MM.1S (cell line): ENCODE results near the gene SYT17.

Experiments
- CTCF ChIP-seq: fragments of 300-600 bp; sonication (generic); IDR thresholded peaks from 2 replicates; pipeline ENCODE4 v1.5.1; 2016; ENCODE audit warnings: antibody characterized with exemption, low read length, mixed read lengths
- EZH2 ChIP-seq: fragments of 300-600 bp; sonication (generic); optimal IDR thresholded peaks from 2 replicates; pipeline ENCODE3; 2017; ENCODE audit warnings: low read depth, mild to moderate bottlenecking, antibody characterized with exemption, low read length, mixed read lengths
- EZH2phosphoT487 ChIP-seq: fragments of 300-600 bp; sonication (generic); IDR thresholded peaks from 2 replicates; pipeline ENCODE4 v1.6.1; 2018; ENCODE audit warnings: antibody characterized with exemption, low read length

- TF ChIP-seq CTCF (no peak), EZH2 (no peak), EZH2phosphoT487 (no peak)
Measured at GRCh38 chr16:19148189-19148588, 19.9 kb upstream of the SYT17 start.
